ENCODE measurements around the gene TMEM80.

- TF ChIP-seq CTCF (IDR thresholded peaks at IDR 0.05; ENCODE audit: poor library complexity) (no peak), EZH2 (IDR thresholded peaks at IDR 0.05; ENCODE audit: borderline replicate concordance) (no peak)
Observed at GRCh38 chr11:696955-697491, 1.4 kb downstream of the TMEM80 start.

All from hepatocyte (in vitro differentiated cells).